CD8-positive, alpha-beta memory T cell (primary cell): ENCODE measurements around the gene UPK2. TPM values are rescaled to one million over a fixed set of nuclear protein-coding genes. Genes with fewer than 3 reads are reported as not detected.
"Not testable (repeated sequence)": the region's sequence is repeated elsewhere in the genome, so short reads cannot be mapped to it uniquely, and the experiment has no call there.

Experiments used
- CTCF ChIA-PET: fragments of 350-600 bp; sonication (Branson Sonifier 250); formaldehyde crosslinking; loops from one replicate; lab custom pipeline; 2021; ENCODE audit warnings: antibody characterized with exemption; lab: Charles Lee
- POLR2A ChIA-PET: fragments of 350-600 bp; sonication (Branson Sonifier 250); formaldehyde crosslinking; loops from one replicate; lab custom pipeline; 2021; ENCODE audit warnings: antibody characterized with exemption; lab: Charles Lee
- DNase-seq, 5 donors: peaks; one replicate each; pipeline versions ENCODE4 v3.0.0 to v3.0.0-alpha.2; 2020 to 2022; ENCODE audit warnings: mixed read lengths in 1 of 5
- H3K27ac ChIP-seq: one replicate; pipeline ENCODE4 v1.7.0; 2013; ENCODE audit warnings: low read depth, mild to moderate bottlenecking, low read length, moderate library complexity
- H3K27me3 ChIP-seq: 2 replicates; pipeline ENCODE4 v1.7.0; 2013; ENCODE audit warnings: low read length, mild to moderate bottlenecking; ENCODE audit not compliant: insufficient read depth, poor library complexity, severe bottlenecking
- H3K36me3 ChIP-seq: 2 replicates; pipeline ENCODE4 v1.7.0; 2013; ENCODE audit warnings: mild to moderate bottlenecking, low read length, moderate library complexity; ENCODE audit not compliant: insufficient read depth
- H3K4me1 ChIP-seq: 2 replicates; pipeline ENCODE4 v1.7.0; 2013; ENCODE audit warnings: mild to moderate bottlenecking, low read length, moderate library complexity; ENCODE audit not compliant: insufficient read depth
- H3K4me3 ChIP-seq: 2 replicates; pipeline ENCODE4 v1.7.0; 2013; ENCODE audit warnings: mild to moderate bottlenecking, low read length
- H3K9me3 ChIP-seq: 2 replicates; pipeline ENCODE4 v1.7.0; 2013; ENCODE audit warnings: mild to moderate bottlenecking, low read length
- H3K27ac Mint-ChIP-seq, 8 donors: one replicate each; pipeline ENCODE4 v1.8.0; 2020 to 2021; ENCODE audit warnings: mixed read lengths in 8 of 8, mild to moderate bottlenecking in 6 of 8, inconsistent platforms in 3 of 8, moderate library complexity in 3 of 8
- H3K27me3 Mint-ChIP-seq, 2 donors: one replicate each; pipeline ENCODE4 v1.8.0; 2020 to 2021; ENCODE audit warnings: mixed read lengths in 2 of 2, mild to moderate bottlenecking in 1 of 2, moderate library complexity in 1 of 2
- H3K36me3 Mint-ChIP-seq, 3 donors: one replicate each; pipeline ENCODE4 v1.8.0; 2020 to 2021; ENCODE audit warnings: mixed read lengths in 3 of 3, inconsistent platforms in 1 of 3, mild to moderate bottlenecking in 1 of 3
- H3K4me1 Mint-ChIP-seq, 3 donors: one replicate each; pipeline ENCODE4 v1.8.0; 2020 to 2021; ENCODE audit warnings: mixed read lengths in 3 of 3, inconsistent platforms in 1 of 3, mild to moderate bottlenecking in 1 of 3
- H3K4me3 Mint-ChIP-seq, 7 donors: one replicate each; pipeline ENCODE4 v1.8.0; 2020 to 2021; ENCODE audit warnings: mixed read lengths in 7 of 7, mild to moderate bottlenecking in 6 of 7, moderate library complexity in 4 of 7, inconsistent platforms in 2 of 7
- H3K9me3 Mint-ChIP-seq, 5 donors: one replicate each; pipeline ENCODE4 v1.8.0; 2020 to 2022; ENCODE audit warnings: mixed read lengths in 5 of 5, mild to moderate bottlenecking in 3 of 5, moderate library complexity in 2 of 5, inconsistent platforms in 1 of 5
- polyA plus RNA-seq: library from polyadenylated mRNA; unstranded; fragments of 300-500 nt; fragmentation: Illumina TruSeq; gene quantifications from one replicate; pipeline ENCODE4 v1.2.3, GENCODE V29; 2021
- total RNA-seq, 2 experiments: library from RNA; stranded (reverse); gene quantifications; one replicate each; pipeline ENCODE4 v1.2.3, GENCODE V29; 2021

The UPK2 gene
- total and polyA plus RNA-seq, 3 experiments from 2014 or later = 0.22 TPM; not detected in 2

GRCh38 chr11:118961591-118961990 is 5.5 kb downstream of the UPK2 start:
- Histone ChIP-seq H3K9me3 (no peaks in the 10 kb centered on the region), H3K27ac (no peak overlapping the region), H3K4me3 (no peak overlapping the region), H3K4me1 (peaks cover 2% of the 10 kb centered on the region), H3K27me3 (no peaks in the 10 kb centered on the region), H3K36me3 (no peaks in the 10 kb centered on the region)
- POLR2A ChIA-PET = no interaction called here
- H3K27me3 Mint-ChIP-seq = peaks cover under 1 to 8% of the 10 kb centered on the region in 2 donors
- H3K27ac Mint-ChIP-seq = no peak overlapping the region
- no peak for DNase-seq
- H3K9me3 Mint-ChIP-seq = no peaks in the 10 kb centered on the region
- H3K4me3 Mint-ChIP-seq = no peak overlapping the region
- H3K36me3 Mint-ChIP-seq = no peaks in the 10 kb centered on the region
- H3K4me1 Mint-ChIP-seq = peaks cover 0 to 5% (median 1%) of the 10 kb centered on the region in 3 donors
- CTCF ChIA-PET = interaction anchor here (1.5 kb wide), 1 partner anchor 272 kb away, joined by 4 read pairs; no protein-coding TSS in a partner anchor

- H3K4me3 Mint-ChIP-seq, POLR2A ChIA-PET, H3K9me3 ChIP-seq, H3K36me3 Mint-ChIP-seq, H3K4me1 Mint-ChIP-seq, DNase-seq, H3K4me3 ChIP-seq, H3K27ac Mint-ChIP-seq, H3K9me3 Mint-ChIP-seq, H3K4me1 ChIP-seq, H3K27ac ChIP-seq, H3K36me3 ChIP-seq, H3K27me3 ChIP-seq: not testable (repeated sequence)
- peaks cover 5 to 21% of the 10 kb centered on the region in 2 donors for H3K27me3 Mint-ChIP-seq
- CTCF ChIA-PET = interaction anchor here (3.1 kb wide), 1 partner anchor 12 kb away, joined by 12 read pairs; the partner anchor contains the start of gene UPK2
Measured at GRCh38 chr11:118969508-118969907, 13.4 kb downstream of the UPK2 start.

- Mint-ChIP-seq H3K9me3 (no peaks in the 10 kb centered on the region), H3K27ac (no peak within 1 kb of the TSS), H3K27me3 (peaks cover 5 to 35% of the 10 kb centered on the region in 2 donors), H3K36me3 (peaks cover 0 to 4% (median 0%) of the 10 kb centered on the region in 3 donors), H3K4me3 (no peak within 1 kb of the TSS), H3K4me1 (no peaks in the 10 kb centered on the region)
- no peaks in the 10 kb centered on the region for H3K36me3 ChIP-seq
- no peaks in the 10 kb centered on the region for H3K27me3 ChIP-seq
- no peaks in the 10 kb centered on the region for H3K4me1 ChIP-seq
- no peak within 1 kb of the TSS for H3K4me3 ChIP-seq
- no peak for DNase-seq
- ChIA-PET CTCF (no interaction called here), POLR2A (interaction anchor here (0.6 kb wide), 1 partner anchor 28 kb away, joined by 4 read pairs; no protein-coding TSS in a partner anchor)
- no peaks in the 10 kb centered on the region for H3K9me3 ChIP-seq
- H3K27ac ChIP-seq = no peak within 1 kb of the TSS
Measured at GRCh38 chr11:118971646-118972045, 15.5 kb downstream of the UPK2 start, which contains the start of gene FOXR1. TSS of gene FOXR1 (plus strand) at chr11:118971761. CDS start at chr11:118971932, 171 bp downstream.

GRCh38 chr11:118973985-118974384 is 17.9 kb downstream of the UPK2 start:
- Histone ChIP-seq H3K36me3 (no peaks in the 10 kb centered on the region), H3K4me1 (no peaks in the 10 kb centered on the region), H3K27ac (no peak overlapping the region), H3K4me3 (no peak overlapping the region), H3K27me3 (no peaks in the 10 kb centered on the region), H3K9me3 (no peaks in the 10 kb centered on the region)
- ChIA-PET CTCF (interaction anchor here (1.5 kb wide), 1 partner anchor 17 kb away, joined by 3 read pairs; no protein-coding TSS in a partner anchor), POLR2A (no interaction called here)
- H3K4me3 Mint-ChIP-seq = no peak overlapping the region
- peaks cover 0 to 4% (median 0%) of the 10 kb centered on the region in 3 donors for H3K36me3 Mint-ChIP-seq
- no peaks in the 10 kb centered on the region for H3K9me3 Mint-ChIP-seq
- DNase-seq = no peak
- H3K27ac Mint-ChIP-seq = peak overlapping the region in 1 of 8 donors; percentile 59
- peaks cover 7 to 47% of the 10 kb centered on the region in 2 donors for H3K27me3 Mint-ChIP-seq
- H3K4me1 Mint-ChIP-seq = no peaks in the 10 kb centered on the region

- Histone ChIP-seq H3K9me3 (no peaks in the 10 kb centered on the region), H3K36me3 (no peaks in the 10 kb centered on the region), H3K27me3 (no peaks in the 10 kb centered on the region), H3K4me1 (no peaks in the 10 kb centered on the region), H3K27ac (no peak overlapping the region), H3K4me3 (no peak overlapping the region)
- Mint-ChIP-seq H3K4me3 (no peak overlapping the region), H3K27ac (no peak overlapping the region), H3K9me3 (no peaks in the 10 kb centered on the region), H3K4me1 (no peaks in the 10 kb centered on the region), H3K27me3 (peaks cover 9 to 43% of the 10 kb centered on the region in 2 donors), H3K36me3 (peaks cover 0 to 4% (median 0%) of the 10 kb centered on the region in 3 donors)
- no peak for DNase-seq
- POLR2A ChIA-PET = interaction anchor here (0.7 kb wide), 1 partner anchor 369 kb away, joined by 3 read pairs; the partner anchor contains the start of gene PHLDB1
- CTCF ChIA-PET = no interaction called here
Measured at GRCh38 chr11:118975771-118976709, 19.9 kb downstream of the UPK2 start.

- no peaks in the 10 kb centered on the region for H3K9me3 Mint-ChIP-seq
- H3K27me3 ChIP-seq = no peaks in the 10 kb centered on the region
- ChIA-PET POLR2A (no interaction called here), CTCF (no interaction called here)
- no peak overlapping the region for H3K4me3 ChIP-seq
- H3K4me1 ChIP-seq = no peaks in the 10 kb centered on the region
- H3K27me3 Mint-ChIP-seq = peaks cover 6 to 27% of the 10 kb centered on the region in 2 donors
- no peak overlapping the region for H3K4me3 Mint-ChIP-seq
- no peaks in the 10 kb centered on the region for H3K36me3 ChIP-seq
- no peak overlapping the region for H3K27ac ChIP-seq
- H3K4me1 Mint-ChIP-seq = no peaks in the 10 kb centered on the region
- peaks cover 0 to 4% (median 0%) of the 10 kb centered on the region in 3 donors for H3K36me3 Mint-ChIP-seq
- DNase-seq = no peak
- no peaks in the 10 kb centered on the region for H3K9me3 ChIP-seq
- no peak overlapping the region for H3K27ac Mint-ChIP-seq
Measured at GRCh38 chr11:118979434-118979833, 23.3 kb downstream of the UPK2 start.

GRCh38 chr11:118980191-118980881 is 24.2 kb downstream of the UPK2 start:
- H3K27ac ChIP-seq = peak overlapping the region; percentile 44
- ChIA-PET CTCF (no interaction called here), POLR2A (no interaction called here)
- Mint-ChIP-seq H3K9me3 (no peaks in the 10 kb centered on the region), H3K4me1 (no peaks in the 10 kb centered on the region), H3K4me3 (no peak overlapping the region), H3K27ac (no peak overlapping the region), H3K36me3 (no peaks in the 10 kb centered on the region), H3K27me3 (peaks cover 6 to 20% of the 10 kb centered on the region in 2 donors)
- H3K9me3 ChIP-seq = no peaks in the 10 kb centered on the region
- H3K4me1 ChIP-seq = no peaks in the 10 kb centered on the region
- DNase-seq = no peak
- H3K36me3 ChIP-seq = no peaks in the 10 kb centered on the region
- no peaks in the 10 kb centered on the region for H3K27me3 ChIP-seq
- H3K4me3 ChIP-seq = no peak overlapping the region
